Gastroesophageal sphincter (tissue), 4 donors: Measurements from ENCODE around the gene DNAJC1. TPM values are rescaled to one million over a fixed set of nuclear protein-coding genes. Genes with fewer than 3 reads are reported as not detected.
"Not testable (repeated sequence)": the region's sequence is repeated elsewhere in the genome, so short reads cannot be mapped to it uniquely, and the experiment has no call there.

ENCODE experiments used
- ATAC-seq: fragments of 150-250 bp; one replicate; pipeline ENCODE4 v1.9.1; 2016; ENCODE audit warnings: mild to moderate bottlenecking, moderate library complexity
- H3K27ac ChIP-seq, 4 donors: fragments of 200-600 bp; sonication (generic) in 3 of 4; 1 replicate in 3 of 4; 2 replicates in 1 of 4; pipeline ENCODE4 v1.5.1; 2016 to 2019
- H3K27me3 ChIP-seq: fragments of 200-600 bp; sonication (generic); one replicate; pipeline ENCODE4 v1.5.1; 2019
- H3K36me3 ChIP-seq, 2 donors: fragments of 200-600 bp; sonication (generic); one replicate each; pipeline ENCODE4 v1.5.1; 2019; ENCODE audit warnings: control low read depth in 1 of 2
- H3K4me1 ChIP-seq, 3 donors: fragments of 200-600 bp; sonication (generic); 1 replicate in 2 of 3; 2 replicates in 1 of 3; pipeline ENCODE4 v1.5.1; 2016 to 2019; ENCODE audit warnings: control low read depth in 2 of 3
- H3K4me3 ChIP-seq, 2 donors: fragments of 200-600 bp; sonication (generic); one replicate each; pipeline ENCODE4 v1.5.1; 2019; ENCODE audit warnings: mild to moderate bottlenecking in 1 of 2, moderate library complexity in 1 of 2
- H3K9me3 ChIP-seq, 3 donors: fragments of 200-600 bp; sonication (generic); one replicate each; pipeline ENCODE4 v1.5.1; 2017 to 2019; ENCODE audit warnings: control low read depth in 2 of 3
- EP300 ChIP-seq: sonication (generic); formaldehyde crosslinking; IDR thresholded peaks from one replicate; pipeline ENCODE4 v1.6.1; 2017; ENCODE audit warnings: antibody characterized with exemption, mild to moderate bottlenecking
- POLR2A ChIP-seq, 2 donors: fragments of 450-650 bp; IDR thresholded peaks; one replicate each; pipeline ENCODE4 v1.6.1; 2017; ENCODE audit warnings: antibody characterized with exemption in 2 of 2, mild to moderate bottlenecking in 2 of 2, moderate library complexity in 1 of 2
- POLR2AphosphoS5 ChIP-seq: sonication (generic); formaldehyde crosslinking; IDR thresholded peaks from one replicate; pipeline ENCODE4 v1.6.1; 2017; ENCODE audit warnings: antibody characterized with exemption
- WGBS, 2 donors: methylation state at CpG; one replicate each; pipeline ENCODE4 v1.1.5; 2018; ENCODE audit warnings: low coverage in 1 of 2; 5-methylcytosine and 5-hydroxymethylcytosine counted together
- total RNA-seq, 4 donors: library from RNA; depleted of rRNA; stranded (reverse); fragments of >200 nt; gene quantifications; one replicate each; pipeline ENCODE4 v1.1.0, GENCODE V29; 2016
- TF ChIP-seq, protein P1 (sequence below), 4 experiments: fragments of 200-600 bp in 2 of 4; fragments of 450-650 bp in 2 of 4; sonication (generic) in 1 of 4; IDR thresholded peaks; one replicate each; pipeline ENCODE4 v1.5.1; 2017 to 2019; ENCODE audit warnings: antibody characterized with exemption in 4 of 4, mild to moderate bottlenecking in 2 of 4, moderate library complexity in 2 of 4

Gene DNAJC1
- total RNA-seq, 4 donors from 2014 or later: 40.8 to 87.0 (median 65.4) TPM

DNA sequence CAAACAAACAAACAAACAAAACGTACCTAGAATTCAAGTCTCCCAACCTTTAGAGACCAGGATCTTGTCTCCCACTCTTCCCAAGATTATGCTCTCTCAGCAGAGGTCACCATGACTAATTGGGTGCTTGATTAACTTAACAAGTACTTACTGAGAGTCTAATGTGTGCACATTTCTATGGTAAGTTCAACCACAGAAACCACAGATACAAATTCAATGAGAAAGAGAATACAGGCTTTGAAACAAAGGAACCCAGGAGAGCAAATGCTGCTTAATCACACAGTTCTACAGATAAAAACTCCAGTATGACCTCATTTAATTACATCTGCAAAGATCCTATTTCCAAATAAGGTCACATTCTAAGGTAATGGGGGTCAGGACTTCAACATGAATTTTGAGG lies 142.8 kb downstream of the DNAJC1 start:
- Histone ChIP-seq H3K27ac (no peak overlapping the region), H3K36me3 (peaks cover 0 to 5% of the 10 kb centered on the region in 2 donors), H3K4me1 (no peaks in the 10 kb centered on the region), H3K27me3 (no peaks in the 10 kb centered on the region), H3K9me3 (no peaks in the 10 kb centered on the region), H3K4me3 (no peak overlapping the region)
- 80 to 89% methylated on average over 1 of the region's 1 CpG for WGBS, 2 donors
- TF ChIP-seq EP300 (no peak), POLR2A (IDR thresholded peaks at IDR 0.05) (no peak)
- TF ChIP-seq, protein P1, sequence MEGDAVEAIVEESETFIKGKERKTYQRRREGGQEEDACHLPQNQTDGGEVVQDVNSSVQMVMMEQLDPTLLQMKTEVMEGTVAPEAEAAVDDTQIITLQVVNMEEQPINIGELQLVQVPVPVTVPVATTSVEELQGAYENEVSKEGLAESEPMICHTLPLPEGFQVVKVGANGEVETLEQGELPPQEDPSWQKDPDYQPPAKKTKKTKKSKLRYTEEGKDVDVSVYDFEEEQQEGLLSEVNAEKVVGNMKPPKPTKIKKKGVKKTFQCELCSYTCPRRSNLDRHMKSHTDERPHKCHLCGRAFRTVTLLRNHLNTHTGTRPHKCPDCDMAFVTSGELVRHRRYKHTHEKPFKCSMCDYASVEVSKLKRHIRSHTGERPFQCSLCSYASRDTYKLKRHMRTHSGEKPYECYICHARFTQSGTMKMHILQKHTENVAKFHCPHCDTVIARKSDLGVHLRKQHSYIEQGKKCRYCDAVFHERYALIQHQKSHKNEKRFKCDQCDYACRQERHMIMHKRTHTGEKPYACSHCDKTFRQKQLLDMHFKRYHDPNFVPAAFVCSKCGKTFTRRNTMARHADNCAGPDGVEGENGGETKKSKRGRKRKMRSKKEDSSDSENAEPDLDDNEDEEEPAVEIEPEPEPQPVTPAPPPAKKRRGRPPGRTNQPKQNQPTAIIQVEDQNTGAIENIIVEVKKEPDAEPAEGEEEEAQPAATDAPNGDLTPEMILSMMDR (IDR thresholded peaks at IDR 0.05): no peak
- no peak for ATAC-seq

DNA sequence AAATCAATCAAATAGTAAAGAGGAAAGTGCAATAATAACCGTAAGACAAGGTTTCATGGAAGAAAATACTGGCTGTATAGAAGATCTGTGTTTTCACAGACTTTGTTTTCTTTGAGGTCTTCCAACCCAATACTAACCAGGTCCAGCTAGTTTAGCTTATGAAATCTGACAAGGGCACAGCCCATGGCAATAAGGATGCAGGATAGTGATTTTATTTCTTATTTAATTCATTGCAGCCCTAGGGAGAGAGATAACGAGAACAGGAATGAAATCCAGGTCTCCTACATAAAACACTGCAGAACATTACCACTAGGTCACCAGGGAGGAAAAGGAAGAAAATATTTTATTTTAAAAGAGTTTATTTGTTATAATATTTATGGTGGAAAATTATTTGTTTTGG lies 145.1 kb downstream of the DNAJC1 start:
- no peak for TF ChIP-seq EP300
- no peak for TF ChIP-seq POLR2AphosphoS5
- no peak for TF ChIP-seq POLR2A (IDR thresholded peaks at IDR 0.05)
- TF ChIP-seq, protein P1 (IDR thresholded peaks at IDR 0.05): no peak

DNA sequence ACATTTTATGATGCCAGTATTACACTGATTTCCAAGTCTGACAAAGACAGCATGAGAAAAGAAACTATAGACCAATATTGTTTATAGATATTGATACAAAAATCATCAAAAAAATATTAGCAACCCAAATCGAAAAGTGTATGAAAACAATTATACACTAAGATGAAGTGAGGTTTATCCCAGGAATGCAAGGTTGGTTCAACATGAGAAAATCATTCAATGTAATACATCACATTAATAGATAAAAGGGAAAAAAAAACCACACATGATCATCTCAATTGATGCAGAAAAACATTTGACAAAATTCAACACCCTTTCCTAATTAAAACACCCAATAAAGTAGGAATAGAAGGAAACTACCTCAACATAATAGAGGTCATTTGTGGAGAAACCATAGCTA lies 153.9 kb downstream of the DNAJC1 start:
- 90 to 100% methylated on average over 1 of the region's 1 CpG for WGBS, 2 donors
- TF ChIP-seq EP300: no peak
- TF ChIP-seq POLR2AphosphoS5: no peak
- TF ChIP-seq POLR2A (IDR thresholded peaks at IDR 0.05): no peak
- TF ChIP-seq, protein P1 (IDR thresholded peaks at IDR 0.05): no peak
- Histone ChIP-seq H3K4me1 (no peaks in the 10 kb centered on the region), H3K27ac (no peak overlapping the region), H3K9me3 (peaks cover 0 to 20% (median 0%) of the 10 kb centered on the region in 3 donors), H3K27me3 (no peaks in the 10 kb centered on the region), H3K4me3 (no peak overlapping the region), H3K36me3 (peaks cover 0 to 28% of the 10 kb centered on the region in 2 donors)
- ATAC-seq: no peak

More for the DNA sequence above, 145.1 kb downstream of the DNAJC1 start:
- Histone ChIP-seq H3K36me3 (peaks cover 0 to 5% of the 10 kb centered on the region in 2 donors), H3K27ac (no peak overlapping the region), H3K4me1 (no peaks in the 10 kb centered on the region), H3K4me3 (no peak overlapping the region), H3K9me3 (no peaks in the 10 kb centered on the region), H3K27me3 (no peaks in the 10 kb centered on the region)
- no peak for ATAC-seq
- WGBS, 2 donors: 50 to 53% methylated on average over 2 of the region's 2 CpGs

DNA sequence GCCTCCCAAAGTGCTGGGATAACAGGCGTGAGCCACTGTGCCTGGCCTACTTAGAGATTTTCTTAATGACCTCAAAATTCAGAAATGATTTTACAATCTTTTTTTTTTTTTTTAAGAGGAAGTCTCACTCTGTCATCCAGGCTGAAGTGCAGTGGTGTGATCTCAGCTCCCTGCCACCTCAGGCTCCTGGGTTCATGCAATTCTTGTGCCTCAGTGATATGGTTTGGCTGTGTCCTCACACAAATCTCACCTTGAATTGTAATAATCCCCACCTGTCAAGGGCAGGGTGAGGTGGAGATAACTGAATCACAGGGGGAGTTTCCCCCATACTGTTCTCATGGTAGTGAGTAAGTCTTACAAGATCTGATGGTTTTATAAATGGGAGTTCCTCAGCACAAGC lies 159.9 kb downstream of the DNAJC1 start:
- Histone ChIP-seq H3K4me3 (no peak overlapping the region), H3K27ac (no peak overlapping the region), H3K27me3 (no peaks in the 10 kb centered on the region), H3K36me3 (no peaks in the 10 kb centered on the region), H3K4me1 (no peaks in the 10 kb centered on the region), H3K9me3 (peaks cover 0 to 5% (median 0%) of the 10 kb centered on the region in 3 donors)
- ATAC-seq: no peak
- TF ChIP-seq POLR2A (IDR thresholded peaks at IDR 0.05) (no peak), EP300 (no peak), POLR2AphosphoS5 (no peak)
- TF ChIP-seq, protein P1 (IDR thresholded peaks at IDR 0.05): no peak
- 100% methylated on average over 1 of the region's 1 CpG for WGBS, 2 donors

DNA sequence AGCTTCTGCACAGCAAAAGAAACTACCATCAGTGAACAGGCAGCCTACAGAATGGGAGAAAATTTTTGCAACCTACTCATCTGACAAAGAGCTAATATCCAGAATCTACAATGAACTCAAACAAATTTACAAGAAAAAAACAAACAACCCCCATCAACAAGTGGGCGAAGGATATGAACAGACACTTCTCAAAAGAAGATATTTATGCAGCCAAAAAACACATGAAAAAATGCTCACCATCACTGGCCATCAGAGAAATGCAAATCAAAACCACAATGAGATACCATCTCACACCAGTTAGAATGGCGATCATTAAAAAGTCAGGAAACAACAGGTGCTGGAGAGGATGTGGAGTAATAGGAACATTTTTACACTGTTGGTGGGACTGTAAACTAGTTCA lies 162.3 kb downstream of the DNAJC1 start:
- H3K4me1 ChIP-seq, H3K4me3 ChIP-seq, H3K27me3 ChIP-seq, H3K36me3 ChIP-seq, H3K27ac ChIP-seq, ATAC-seq: not testable (repeated sequence)
- 100% methylated on average over 1 of the region's 2 CpGs; no CpG with 5 or more reads in 1 of the 2 donors for WGBS, 2 donors
- H3K9me3 ChIP-seq: peaks cover 0 to 13% (median 0%) of the 10 kb centered on the region in 3 donors

DNA sequence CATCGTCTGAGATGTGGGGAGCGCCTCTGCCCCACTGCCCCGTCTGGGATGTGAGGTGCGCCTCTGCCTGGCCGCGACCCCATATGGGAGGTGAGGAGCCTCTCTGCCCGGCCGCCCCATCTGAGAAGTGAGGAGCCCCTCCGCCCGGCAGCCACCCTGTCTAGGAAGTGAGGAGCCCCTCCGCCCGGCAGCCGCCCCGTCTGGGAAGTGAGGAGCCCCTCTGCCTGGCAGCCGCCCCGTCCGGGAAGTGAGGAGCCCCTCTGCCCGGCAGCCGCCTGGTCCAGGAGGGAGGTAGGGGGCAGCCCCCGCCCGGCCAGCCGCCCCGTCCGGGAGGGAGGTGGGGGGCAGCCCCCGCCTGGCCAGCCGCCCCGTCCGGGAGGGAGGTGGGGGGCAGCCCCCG lies 166.0 kb downstream of the DNAJC1 start:
- not testable (repeated sequence) for H3K27ac ChIP-seq, H3K27me3 ChIP-seq, H3K4me3 ChIP-seq, H3K4me1 ChIP-seq, ATAC-seq
- Histone ChIP-seq H3K36me3 (peaks cover 0 to 33% of the 10 kb centered on the region in 2 donors), H3K9me3 (peaks cover 0 to 38% (median 0%) of the 10 kb centered on the region in 3 donors)
- WGBS, 2 donors: no CpG with 5 or more reads among the region's 29 CpGs

DNA sequence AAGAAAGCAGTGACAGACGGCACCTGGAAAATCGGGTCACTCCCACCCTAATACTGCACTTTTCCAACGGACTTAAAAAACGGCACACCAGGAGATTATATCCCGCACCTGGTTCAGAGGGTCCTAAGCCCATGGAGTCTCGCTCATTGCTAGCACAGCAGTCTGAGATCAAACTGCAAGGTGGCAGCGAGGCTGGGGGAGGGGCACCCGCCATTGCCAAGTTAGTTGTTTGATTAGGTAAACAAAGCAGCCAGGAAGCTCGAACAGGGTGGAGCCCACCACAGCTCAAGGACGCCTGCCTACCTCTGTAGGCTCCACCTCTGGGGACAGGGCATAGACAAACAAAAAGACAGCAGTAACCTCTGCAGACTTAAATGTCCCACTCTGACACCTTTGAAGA lies 169.0 kb downstream of the DNAJC1 start:
- WGBS, 2 donors: 92% methylated on average over 2 of the region's 10 CpGs; no CpG with 5 or more reads in 1 of the 2 donors
- not testable (repeated sequence) for H3K27ac ChIP-seq, ATAC-seq, H3K27me3 ChIP-seq, H3K4me3 ChIP-seq, H3K4me1 ChIP-seq
- Histone ChIP-seq H3K9me3 (peaks cover 0 to 52% (median 0%) of the 10 kb centered on the region in 3 donors), H3K36me3 (peaks cover 0 to 33% of the 10 kb centered on the region in 2 donors)
